Measurements from ENCODE around the gene SIN3B. TPM values are rescaled to one million over a fixed set of nuclear protein-coding genes. Genes with fewer than 3 reads are reported as not detected.

The SIN3B gene
- total and polyA plus RNA-seq, 2 donors (not counting 1 experiment from before 2014, with no cell fraction given), result 118 to 138 TPM

GRCh38 chr19:16904599-16904998, 75.4 kb downstream of the SIN3B start:
- DNase-seq (no peak), ATAC-seq (ENCODE audit: low read depth) (no peak)
- no peaks in the 10 kb centered on the region for H3K79me2 ChIP-seq (ENCODE audit: control insufficient read depth, insufficient read depth, low read length)
- peaks cover 0 to 2% of the 10 kb centered on the region in 2 donors for H3K4me1 ChIP-seq (ENCODE audit: control insufficient read depth in 2 of 2, insufficient read depth in 2 of 2, low read length in 2 of 2)
- no peak overlapping the region for H3K4me3 Mint-ChIP-seq
- no peak overlapping the region for H3K4me3 ChIP-seq (ENCODE audit: control extremely low read depth in 1 of 5, extremely low read depth in 1 of 5, insufficient read depth in 1 of 5, low read depth in 2 of 5, low read length in 4 of 5)
- ChIA-PET CTCF (no interaction called here), POLR2A (no interaction called here)
- H3K4me2 ChIP-seq (replicated peaks; ENCODE audit: low read depth, low read length, poor library complexity, severe bottlenecking), result no peak overlapping the region
- H3K36me3 ChIP-seq (replicated peaks in 1 of 2; ENCODE audit: control extremely low read depth in 1 of 2, control insufficient read depth in 1 of 2, extremely low read depth in 1 of 2, insufficient read depth in 2 of 2, low read length in 1 of 2), result no peaks in the 10 kb centered on the region
- WGBS (ENCODE audit: insufficient coverage), result 29% methylated on average over 2 of the region's 5 CpGs
- H3K27me3 Mint-ChIP-seq, result no peaks in the 10 kb centered on the region
- H3K9me3 ChIP-seq (ENCODE audit: control extremely low read depth in 1 of 3, control insufficient read depth in 2 of 3, insufficient read depth in 1 of 3, low read length in 2 of 3), result peaks cover 0 to 6% (median 0%) of the 10 kb centered on the region in 3 donors
- TF ChIP-seq EZH2 (IDR thresholded peaks at IDR 0.05; ENCODE audit: borderline replicate concordance, insufficient read depth, low read depth, low read length, poor library complexity, severe bottlenecking), result no peak
- TF ChIP-seq, protein P1, sequence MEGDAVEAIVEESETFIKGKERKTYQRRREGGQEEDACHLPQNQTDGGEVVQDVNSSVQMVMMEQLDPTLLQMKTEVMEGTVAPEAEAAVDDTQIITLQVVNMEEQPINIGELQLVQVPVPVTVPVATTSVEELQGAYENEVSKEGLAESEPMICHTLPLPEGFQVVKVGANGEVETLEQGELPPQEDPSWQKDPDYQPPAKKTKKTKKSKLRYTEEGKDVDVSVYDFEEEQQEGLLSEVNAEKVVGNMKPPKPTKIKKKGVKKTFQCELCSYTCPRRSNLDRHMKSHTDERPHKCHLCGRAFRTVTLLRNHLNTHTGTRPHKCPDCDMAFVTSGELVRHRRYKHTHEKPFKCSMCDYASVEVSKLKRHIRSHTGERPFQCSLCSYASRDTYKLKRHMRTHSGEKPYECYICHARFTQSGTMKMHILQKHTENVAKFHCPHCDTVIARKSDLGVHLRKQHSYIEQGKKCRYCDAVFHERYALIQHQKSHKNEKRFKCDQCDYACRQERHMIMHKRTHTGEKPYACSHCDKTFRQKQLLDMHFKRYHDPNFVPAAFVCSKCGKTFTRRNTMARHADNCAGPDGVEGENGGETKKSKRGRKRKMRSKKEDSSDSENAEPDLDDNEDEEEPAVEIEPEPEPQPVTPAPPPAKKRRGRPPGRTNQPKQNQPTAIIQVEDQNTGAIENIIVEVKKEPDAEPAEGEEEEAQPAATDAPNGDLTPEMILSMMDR (IDR thresholded peaks at IDR 0.05), result no peak
- no peak overlapping the region for H2AFZ ChIP-seq (ENCODE audit: insufficient read depth, low read depth, low read length, poor library complexity, severe bottlenecking)
- peaks cover 2% of the 10 kb centered on the region for H3K9me3 Mint-ChIP-seq (ENCODE audit: insufficient read depth)
- intact Hi-C loops (cut with micrococcal nuclease), result no loop called here
- peaks cover 1% of the 10 kb centered on the region for H3K4me1 Mint-ChIP-seq
- no peaks in the 10 kb centered on the region for H3K27me3 ChIP-seq (replicated peaks in 1 of 4; ENCODE audit: control extremely low read depth in 1 of 4, control insufficient read depth in 3 of 4, insufficient read depth in 4 of 4, low read length in 3 of 4)
- no peak overlapping the region for H3K27ac Mint-ChIP-seq
- H4K20me1 ChIP-seq (ENCODE audit: control insufficient read depth, insufficient read depth, low read length, poor library complexity, severe bottlenecking), result no peaks in the 10 kb centered on the region
- no peak overlapping the region for H3K27ac ChIP-seq (ENCODE audit: low read length in 2 of 2)
- H3K9ac ChIP-seq (ENCODE audit: low read length), result no peak overlapping the region

DNA sequence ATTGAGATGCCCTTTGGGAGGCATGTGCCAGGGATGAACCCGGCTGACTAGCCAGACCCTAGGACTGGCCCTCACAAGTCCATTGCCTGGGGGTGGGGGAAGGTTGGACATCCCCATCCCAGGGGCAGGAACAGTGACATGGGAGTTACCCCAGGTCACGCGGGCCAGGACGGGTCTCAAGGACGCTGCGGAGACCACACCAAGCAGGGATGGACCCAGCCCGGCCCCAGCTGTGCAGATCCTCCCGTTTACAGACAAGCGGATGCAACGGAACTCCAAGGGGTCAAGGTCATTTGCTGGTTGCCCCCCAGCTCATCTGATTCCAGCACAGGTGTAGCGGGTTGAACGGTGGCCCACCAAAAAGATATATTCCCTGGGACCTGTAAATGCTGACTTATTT, 79.6 kb downstream of the SIN3B start:
- H3K9ac ChIP-seq (ENCODE audit: low read length), result no peak overlapping the region
- Mint-ChIP-seq H3K9me3 (ENCODE audit: insufficient read depth) (peaks cover 16% of the 10 kb centered on the region), H3K27ac (no peak overlapping the region), H3K4me1 (no peaks in the 10 kb centered on the region), H3K4me3 (no peak overlapping the region), H3K27me3 (no peaks in the 10 kb centered on the region)
- CTCF ChIA-PET, result no interaction called here
- POLR2A ChIA-PET, result interaction anchor here (0.6 kb wide), 1 partner anchor 325 kb away, joined by 3 read pairs; no protein-coding TSS in a partner anchor
- DNase-seq (no peak), ATAC-seq (ENCODE audit: low read depth) (no peak)
- H3K79me2 ChIP-seq (ENCODE audit: control insufficient read depth, insufficient read depth, low read length), result no peaks in the 10 kb centered on the region
- H3K27ac ChIP-seq (ENCODE audit: low read length in 2 of 2), result no peak overlapping the region
- no peak overlapping the region for H2AFZ ChIP-seq (ENCODE audit: insufficient read depth, low read depth, low read length, poor library complexity, severe bottlenecking)
- no peaks in the 10 kb centered on the region for H3K36me3 ChIP-seq (replicated peaks in 1 of 2; ENCODE audit: control extremely low read depth in 1 of 2, control insufficient read depth in 1 of 2, extremely low read depth in 1 of 2, insufficient read depth in 2 of 2, low read length in 1 of 2)
- 77% methylated on average over 12 of the region's 12 CpGs for WGBS (ENCODE audit: insufficient coverage)
- no peaks in the 10 kb centered on the region for H3K27me3 ChIP-seq (replicated peaks in 1 of 4; ENCODE audit: control extremely low read depth in 1 of 4, control insufficient read depth in 3 of 4, insufficient read depth in 4 of 4, low read length in 3 of 4)
- no peak overlapping the region for H3K4me3 ChIP-seq (ENCODE audit: control extremely low read depth in 1 of 5, extremely low read depth in 1 of 5, insufficient read depth in 1 of 5, low read depth in 2 of 5, low read length in 4 of 5)
- H3K9me3 ChIP-seq (ENCODE audit: control extremely low read depth in 1 of 3, control insufficient read depth in 2 of 3, insufficient read depth in 1 of 3, low read length in 2 of 3), result peaks cover 1 to 29% (median 17%) of the 10 kb centered on the region in 3 donors
- no peak overlapping the region for H3K4me2 ChIP-seq (replicated peaks; ENCODE audit: low read depth, low read length, poor library complexity, severe bottlenecking)
- H4K20me1 ChIP-seq (ENCODE audit: control insufficient read depth, insufficient read depth, low read length, poor library complexity, severe bottlenecking), result no peaks in the 10 kb centered on the region
- H3K4me1 ChIP-seq (ENCODE audit: control insufficient read depth in 2 of 2, insufficient read depth in 2 of 2, low read length in 2 of 2), result no peaks in the 10 kb centered on the region
- TF ChIP-seq, protein P1 (IDR thresholded peaks at IDR 0.05), result no peak
- TF ChIP-seq EZH2 (IDR thresholded peaks at IDR 0.05; ENCODE audit: borderline replicate concordance, insufficient read depth, low read depth, low read length, poor library complexity, severe bottlenecking), result no peak
- intact Hi-C loops (cut with micrococcal nuclease), result no loop called here

Data from B cell (primary cell).